ENCODE measurements around the gene WWP2. TPM values are rescaled to one million over a fixed set of nuclear protein-coding genes. Genes with fewer than 3 reads are reported as not detected.

WWP2 gene
- total RNA-seq, 1 experiment from 2014 or later = 38.1 TPM

- no peak for DNase-seq (ENCODE audit: low spot score)
Measured at GRCh38 chr16:69858191-69859104, 96.3 kb downstream of the WWP2 start.

DNA sequence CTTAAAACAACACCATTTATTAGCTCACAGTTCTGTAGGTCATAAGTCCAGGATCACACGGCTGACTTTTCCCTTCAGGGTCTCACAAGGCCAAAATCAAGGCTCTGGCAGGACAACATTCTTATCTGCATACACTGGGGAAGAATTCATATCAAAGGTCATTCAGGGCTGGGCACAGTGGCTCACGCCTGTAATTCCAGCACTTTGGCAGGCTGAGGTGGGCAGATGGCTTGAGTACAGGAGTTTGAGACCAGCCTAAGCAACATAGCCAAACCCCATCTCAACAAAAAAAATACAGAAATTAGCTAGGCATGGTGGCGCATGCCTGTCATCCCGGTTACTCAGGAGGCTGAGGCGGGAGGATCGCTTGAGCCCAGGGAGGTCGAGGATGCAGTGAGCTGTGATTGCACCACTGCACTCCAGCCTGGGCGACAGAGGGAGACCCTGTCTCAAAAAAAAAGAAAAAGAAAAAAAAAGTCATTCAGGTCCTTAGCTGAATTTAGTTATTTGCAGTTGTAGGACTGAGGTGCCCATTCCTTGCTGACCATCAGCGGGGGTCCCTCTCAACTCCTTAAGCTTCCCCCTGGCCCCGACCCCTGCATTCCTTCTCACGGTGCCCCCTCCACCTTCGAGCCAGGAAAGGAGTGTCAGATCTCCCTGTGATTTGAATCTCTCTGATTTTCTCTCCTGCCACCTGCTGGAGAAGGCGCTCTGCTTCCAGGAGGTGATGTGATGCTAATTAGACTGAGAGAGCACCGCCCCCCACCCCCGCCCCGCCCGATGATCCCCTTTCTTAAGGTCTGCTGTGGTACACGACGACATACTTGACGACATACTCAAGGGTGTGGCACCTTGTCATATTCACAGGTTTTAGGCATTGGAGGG is 97.2 kb downstream of the WWP2 start:
- peak; percentile 58 for DNase-seq (ENCODE audit: low spot score)

- no peak for DNase-seq (ENCODE audit: low spot score)
Measured at GRCh38 chr16:69860233-69861231, 98.4 kb downstream of the WWP2 start.

- DNase-seq (ENCODE audit: low spot score) = peak; percentile 12
Measured at GRCh38 chr16:69861292-69862030, 99.3 kb downstream of the WWP2 start.

- DNase-seq (ENCODE audit: low spot score) = no peak
Measured at GRCh38 chr16:69863401-69864281, 101.5 kb downstream of the WWP2 start.

DNA sequence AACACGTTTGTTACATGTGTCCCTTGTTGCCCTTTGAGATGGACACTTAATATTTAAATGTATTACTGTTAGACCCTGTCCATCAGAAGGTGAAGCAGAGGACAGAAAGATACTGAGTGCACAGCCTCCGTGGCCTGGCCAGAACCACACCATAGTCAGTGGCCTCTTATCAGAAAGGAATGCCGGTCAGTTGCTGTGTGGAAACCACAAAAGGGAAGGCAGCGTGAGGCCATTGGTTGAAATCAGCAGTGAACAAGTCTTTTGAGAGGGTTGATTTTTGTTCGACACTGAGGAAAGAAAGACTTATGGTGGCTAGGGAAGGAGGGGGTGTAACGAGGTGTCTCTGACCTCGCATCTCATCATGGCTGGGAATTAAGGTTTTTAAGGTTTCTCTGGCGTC is 103.6 kb downstream of the WWP2 start:
- DNase-seq (ENCODE audit: low spot score) = no peak

- no peak for DNase-seq (ENCODE audit: low spot score)
Measured at GRCh38 chr16:69867784-69868560, 105.8 kb downstream of the WWP2 start.

DNA sequence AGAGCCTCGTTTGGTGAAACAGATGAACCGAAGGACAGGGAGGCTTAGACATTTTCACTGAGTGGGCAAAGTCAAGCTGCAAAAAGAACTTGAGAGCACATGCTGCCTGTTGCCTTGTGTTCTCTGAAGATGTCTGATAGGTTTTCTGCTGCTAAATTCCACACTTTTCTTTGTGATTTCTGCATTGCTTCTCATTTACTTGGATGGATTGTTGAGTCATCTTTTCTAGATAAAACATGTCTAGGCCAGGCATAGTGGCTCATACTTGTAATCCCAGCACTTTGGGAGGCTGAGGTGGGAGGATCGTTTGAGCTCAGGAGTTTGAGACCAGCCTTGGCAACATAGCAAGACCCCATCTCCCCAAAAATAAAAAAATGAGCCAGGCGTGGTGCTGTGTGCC is 108.6 kb downstream of the WWP2 start:
- DNase-seq (ENCODE audit: low spot score) = no peak

DNA sequence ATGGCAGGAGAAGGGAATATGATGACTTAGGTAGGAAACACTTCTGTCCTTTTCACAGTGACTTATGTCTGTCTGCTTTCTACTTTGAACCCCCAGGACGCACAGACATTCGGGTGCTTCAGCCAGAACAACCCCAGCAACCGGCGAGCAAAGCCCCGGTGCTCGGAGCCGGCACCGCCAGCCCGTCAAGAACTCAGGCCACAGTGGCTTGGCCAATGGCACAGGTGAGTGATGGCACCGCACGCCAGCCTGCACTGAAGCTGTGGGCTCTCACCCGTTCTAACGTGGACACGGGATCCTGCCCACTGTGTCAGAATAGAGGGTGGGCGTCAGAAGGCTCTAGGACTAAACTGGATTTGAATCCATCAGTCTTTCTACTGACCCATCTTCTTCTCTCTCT is 109.6 kb downstream of the WWP2 start:
- no peak for DNase-seq (ENCODE audit: low spot score)

DNA sequence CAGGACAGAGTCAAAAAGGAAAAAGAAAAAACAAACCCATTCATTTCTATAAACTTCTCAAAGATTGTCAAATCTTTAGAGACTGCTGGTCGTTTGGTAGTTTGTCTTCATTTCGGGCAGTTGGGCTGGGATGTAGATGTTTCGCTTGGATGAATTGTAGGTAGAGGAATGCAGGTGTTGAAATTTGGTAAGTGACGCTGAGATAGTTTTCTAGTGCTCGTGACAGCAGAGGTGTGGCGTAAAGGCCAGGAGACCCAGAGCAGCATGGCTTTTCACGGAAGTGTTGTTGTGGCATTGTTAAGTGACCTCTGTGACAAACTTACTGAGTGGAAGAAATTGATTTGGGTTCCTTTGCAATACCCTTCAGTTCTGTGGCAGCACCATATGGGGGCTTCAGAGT is 110.8 kb downstream of the WWP2 start:
- no peak for DNase-seq (ENCODE audit: low spot score)

DNA sequence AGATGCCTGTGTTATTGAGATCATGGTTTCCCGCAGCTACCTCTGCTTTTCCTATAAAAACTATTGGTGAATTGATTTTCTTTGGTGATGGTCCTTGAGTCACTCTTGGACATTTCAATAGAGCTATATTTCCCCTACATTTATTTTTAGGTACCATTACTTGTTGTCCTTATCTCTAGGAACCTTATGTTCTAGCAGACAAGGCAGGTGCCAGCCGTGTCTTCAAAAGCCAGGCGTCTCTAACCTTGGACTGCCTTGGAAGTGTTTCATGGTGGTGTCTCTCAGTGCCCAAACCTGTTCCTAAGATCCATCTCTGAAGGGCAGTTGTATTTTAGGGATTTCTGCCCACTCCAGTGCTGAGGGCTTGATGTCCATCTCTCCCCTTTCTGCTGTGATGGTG is 111.7 kb downstream of the WWP2 start:
- no peak for DNase-seq (ENCODE audit: low spot score)

DNA sequence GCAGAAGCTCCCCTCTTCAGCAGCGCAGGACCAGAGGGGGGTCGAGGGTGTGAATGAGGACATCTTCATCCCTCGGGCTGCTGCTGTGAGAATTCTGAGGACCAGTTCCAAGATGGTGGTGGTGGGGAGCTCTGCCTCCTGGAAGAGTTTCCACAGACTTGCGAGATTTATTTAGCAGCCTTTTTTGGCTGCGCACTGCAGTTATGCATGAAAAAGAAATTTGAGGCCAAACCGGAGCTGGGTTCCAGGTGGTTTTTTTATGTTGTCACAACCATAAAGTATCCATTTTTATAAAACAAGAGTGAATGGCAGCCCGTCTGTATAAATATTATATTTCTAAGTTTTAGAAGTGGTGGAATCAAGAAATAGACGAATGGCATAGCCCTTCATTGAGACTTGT is 112.1 kb downstream of the WWP2 start:
- DNase-seq (ENCODE audit: low spot score) = no peak

- no peak for DNase-seq (ENCODE audit: low spot score)
Measured at GRCh38 chr16:69880640-69881133, 118.6 kb downstream of the WWP2 start.

DNA sequence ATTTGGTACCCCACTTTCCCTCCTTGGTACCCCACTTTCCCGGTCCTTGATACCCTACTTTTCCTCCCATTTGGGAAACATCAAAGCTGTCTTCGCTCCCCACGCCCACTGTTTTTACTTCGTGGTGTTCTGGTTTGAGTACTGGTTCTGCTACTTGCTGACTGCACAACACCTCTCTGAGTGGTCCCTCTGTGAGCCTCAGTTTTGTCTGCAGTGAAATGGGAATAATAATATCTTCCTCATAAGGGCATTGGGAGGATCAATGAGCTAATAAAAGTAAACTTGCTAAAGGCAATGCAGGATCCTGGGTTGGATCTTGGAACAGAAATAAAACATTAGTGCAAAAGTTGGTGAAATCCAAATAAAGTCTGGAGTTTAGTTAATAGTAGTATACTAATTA is 119.0 kb downstream of the WWP2 start:
- no peak for DNase-seq (ENCODE audit: low spot score)

DNA sequence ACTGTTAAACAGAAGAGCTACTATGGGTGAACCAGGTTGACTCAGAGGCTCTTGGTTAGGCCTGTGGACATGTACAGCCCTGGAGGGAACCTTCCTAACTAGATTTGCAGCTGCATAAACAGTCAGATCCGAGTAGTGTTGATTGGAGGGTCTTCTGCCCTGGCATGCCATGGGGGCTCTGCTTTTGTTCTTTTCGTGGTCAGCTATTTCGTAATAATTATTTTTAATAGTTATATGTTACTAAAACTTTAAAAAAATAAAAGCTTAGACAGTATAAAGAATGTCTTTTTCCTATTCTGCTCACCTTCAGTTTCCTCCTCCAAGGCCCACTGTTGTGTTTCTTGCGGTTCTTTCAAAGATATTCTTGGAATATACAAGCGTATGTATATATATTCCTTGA is 121.6 kb downstream of the WWP2 start:
- DNase-seq (ENCODE audit: low spot score) = no peak

DNA sequence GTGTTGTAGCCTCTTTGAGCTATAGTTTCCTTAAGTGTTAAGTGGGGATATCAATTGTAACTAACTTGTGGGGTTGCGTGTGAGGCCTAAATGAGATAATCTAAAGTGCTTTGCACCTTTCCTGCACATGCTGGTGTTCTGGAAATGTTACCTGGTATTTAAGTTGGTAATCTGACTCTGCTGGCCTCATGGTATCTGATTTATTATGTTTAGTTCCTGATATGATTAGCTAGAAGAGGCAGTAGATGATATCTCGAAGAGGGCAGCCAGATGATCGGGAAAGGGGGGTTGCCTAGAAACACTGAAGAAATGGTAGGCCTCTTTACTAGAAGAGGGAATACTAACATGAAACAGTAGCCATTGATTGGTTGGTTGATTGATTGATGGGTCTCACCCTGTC is 123.6 kb downstream of the WWP2 start:
- DNase-seq (ENCODE audit: low spot score) = no peak

GRCh38 chr16:69886726-69887125 is 124.6 kb downstream of the WWP2 start:
- DNase-seq (ENCODE audit: low spot score) = no peak

GRCh38 chr16:69888005-69888590 is 126.0 kb downstream of the WWP2 start:
- DNase-seq (ENCODE audit: low spot score) = no peak

Data from HT-29 (cell line).